Smooth muscle cell (in vitro differentiated cells): ENCODE data around the gene MARCHF9. TPM values are rescaled to one million over a fixed set of nuclear protein-coding genes. Genes with fewer than 3 reads are reported as not detected.

Experiments
- DNase-seq: peaks from one replicate; lab custom pipeline; 2025; ENCODE audit not compliant: unreplicated experiment; lab: John Stamatoyannopoulos, UW
- H2AFZ ChIP-seq: fragments of 200-600 bp; sonication (generic); 2 replicates; pipeline ENCODE4 v1.6.0; 2016; ENCODE audit warnings: antibody characterized with exemption, low read depth, mild to moderate bottlenecking
- H3F3A ChIP-seq: fragments of 200-600 bp; sonication (generic); 2 replicates; pipeline ENCODE4 v1.6.0; 2017; ENCODE audit warnings: antibody characterized with exemption, low read depth
- H3K27ac ChIP-seq: fragments of 200-600 bp; sonication (generic); 2 replicates; pipeline ENCODE4 v1.5.1; 2016; ENCODE audit warnings: low read depth, mild to moderate bottlenecking
- H3K27me3 ChIP-seq: fragments of 200-600 bp; sonication (generic); 2 replicates; pipeline ENCODE4 v1.6.1; 2016; ENCODE audit warnings: low read depth, mild to moderate bottlenecking
- H3K36me3 ChIP-seq: fragments of 200-600 bp; sonication (generic); 2 replicates; pipeline ENCODE4 v1.5.1; 2016; ENCODE audit warnings: low read depth
- H3K4me1 ChIP-seq: fragments of 200-600 bp; sonication (generic); 2 replicates; pipeline ENCODE4 v1.5.1; 2016; ENCODE audit warnings: low read depth
- H3K4me2 ChIP-seq: fragments of 200-600 bp; sonication (generic); 2 replicates; pipeline ENCODE4 v1.6.0; 2016; ENCODE audit warnings: mild to moderate bottlenecking
- H3K4me3 ChIP-seq: fragments of 200-600 bp; sonication (generic); 2 replicates; pipeline ENCODE4 v1.5.1; 2016; ENCODE audit warnings: mild to moderate bottlenecking
- H3K79me2 ChIP-seq: fragments of 200-600 bp; sonication (generic); 2 replicates; pipeline ENCODE4 v1.6.0; 2016; ENCODE audit warnings: low read depth, mild to moderate bottlenecking
- H3K9ac ChIP-seq: fragments of 200-600 bp; sonication (generic); 2 replicates; pipeline ENCODE4 v1.6.0; 2016; ENCODE audit warnings: low read depth
- H3K9me3 ChIP-seq: fragments of 200-600 bp; sonication (generic); replicated peaks from 2 replicates; pipeline ENCODE4 v1.5.1; 2016; ENCODE audit warnings: low read depth
- H4K20me1 ChIP-seq: fragments of 200-600 bp; sonication (generic); 2 replicates; pipeline ENCODE4 v1.6.0; 2016; ENCODE audit warnings: low read depth
- CTCF ChIP-seq: fragments of 200-600 bp; sonication (generic); IDR thresholded peaks from 2 replicates; pipeline ENCODE4 v1.5.1; 2017; ENCODE audit warnings: borderline replicate concordance, mild to moderate bottlenecking, antibody characterized with exemption; ENCODE audit not compliant: insufficient read depth, poor library complexity, severe bottlenecking
- WGBS: methylation state at CpG from one replicate; pipeline ENCODE4 v1.1.7; 2016; ENCODE audit warnings: low lambda C conversion rate; 5-methylcytosine and 5-hydroxymethylcytosine counted together
- polyA plus RNA-seq: library from polyadenylated mRNA; unstranded; fragments of >200 nt; fragmentation: Nextera tagmentation; extraction: Ambion mirVana; gene quantifications from 2 replicates; pipeline ENCODE4 v1.2.1, GENCODE V29; 2016
- total RNA-seq: library from RNA; depleted of rRNA; stranded (reverse); fragments of >200 nt; gene quantifications from 2 replicates; pipeline ENCODE4 v1.2.3, GENCODE V29; 2014

MARCHF9 gene
- total and polyA plus RNA-seq, 2 experiments from 2014 or later: 3.7 to 8.6 TPM

- Histone ChIP-seq H2AFZ (no peak overlapping the region), H3K36me3 (peaks cover 12% of the 10 kb centered on the region), H3K4me1 (no peaks in the 10 kb centered on the region), H4K20me1 (no peaks in the 10 kb centered on the region), H3K27ac (peak overlapping the region; percentile 84), H3K4me3 (no peak overlapping the region), H3F3A (no peaks in the 10 kb centered on the region), H3K9ac (peak overlapping the region; percentile 42), H3K9me3 (no peaks in the 10 kb centered on the region), H3K79me2 (peaks cover 3% of the 10 kb centered on the region), H3K27me3 (no peaks in the 10 kb centered on the region), H3K4me2 (peak overlapping the region; percentile 70)
- DNase-seq: no peak
- no peak for TF ChIP-seq CTCF
- 11% methylated on average over 1 of the region's 1 CpG for WGBS
Observed at GRCh38 chr12:57793920-57794319, 39.0 kb downstream of the MARCHF9 start.

GRCh38 chr12:57795354-57795753, 40.5 kb downstream of the MARCHF9 start:
- H3K27ac ChIP-seq: peak overlapping the region; percentile 52
- peaks cover 16% of the 10 kb centered on the region for H3K36me3 ChIP-seq
- H3K4me2 ChIP-seq: no peak overlapping the region
- no peaks in the 10 kb centered on the region for H4K20me1 ChIP-seq
- 84% methylated on average over 6 of the region's 6 CpGs for WGBS
- no peaks in the 10 kb centered on the region for H3K4me1 ChIP-seq
- H3K4me3 ChIP-seq: no peak overlapping the region
- no peak overlapping the region for H2AFZ ChIP-seq
- peaks cover 3% of the 10 kb centered on the region for H3K79me2 ChIP-seq
- H3K9me3 ChIP-seq: no peaks in the 10 kb centered on the region
- TF ChIP-seq CTCF: no peak
- H3K27me3 ChIP-seq: no peaks in the 10 kb centered on the region
- no peak for DNase-seq
- no peaks in the 10 kb centered on the region for H3F3A ChIP-seq
- H3K9ac ChIP-seq: peak overlapping the region; percentile 28

- Histone ChIP-seq H3K4me1 (no peaks in the 10 kb centered on the region), H3K4me2 (no peak overlapping the region), H3K9ac (no peak overlapping the region), H3K36me3 (peaks cover 10% of the 10 kb centered on the region), H3F3A (no peaks in the 10 kb centered on the region), H3K27me3 (no peaks in the 10 kb centered on the region), H3K4me3 (no peak overlapping the region), H4K20me1 (no peaks in the 10 kb centered on the region), H3K79me2 (peaks cover 3% of the 10 kb centered on the region), H3K27ac (no peak overlapping the region), H3K9me3 (no peaks in the 10 kb centered on the region), H2AFZ (no peak overlapping the region)
- TF ChIP-seq CTCF: no peak
- DNase-seq: no peak
- 95% methylated on average over 1 of the region's 1 CpG for WGBS
Observed at GRCh38 chr12:57796996-57797395, 42.1 kb downstream of the MARCHF9 start.

GRCh38 chr12:57797933-57798332, 43.0 kb downstream of the MARCHF9 start:
- Histone ChIP-seq H3K9me3 (no peaks in the 10 kb centered on the region), H3K9ac (no peak overlapping the region), H3K27me3 (no peaks in the 10 kb centered on the region), H3K4me3 (no peak overlapping the region), H3K4me1 (no peaks in the 10 kb centered on the region), H3K36me3 (peaks cover 7% of the 10 kb centered on the region), H4K20me1 (no peaks in the 10 kb centered on the region), H3K79me2 (peaks cover 3% of the 10 kb centered on the region), H2AFZ (no peak overlapping the region), H3K4me2 (no peak overlapping the region), H3K27ac (no peak overlapping the region), H3F3A (no peaks in the 10 kb centered on the region)
- DNase-seq: no peak
- TF ChIP-seq CTCF: no peak
- 95% methylated on average over 1 of the region's 1 CpG for WGBS
